K562 (cell line): ENCODE results near the gene PLK4. TPM values are rescaled to one million over a fixed set of nuclear protein-coding genes. Genes with fewer than 3 reads are reported as not detected.
A peak's percentile ranks its signal among the peaks of the same experiment; 100 is the strongest.

Experiments used
- BCLAF1 ChIP-seq, 2 experiments: fragments of 450-650 bp in 1 of 2; IDR thresholded peaks; 2 replicates each; pipeline ENCODE4 v1.6.1; 2011 to 2017; ENCODE audit warnings: low read depth in 2 of 2, antibody characterized with exemption in 1 of 2, borderline replicate concordance in 1 of 2, low read length in 1 of 2, mild to moderate bottlenecking in 1 of 2, mixed read lengths in 1 of 2; ENCODE audit not compliant: control insufficient read depth in 1 of 2
- CBX3 ChIP-seq, 2 experiments: IDR thresholded peaks; 1 replicate in 1 of 2; 2 replicates in 1 of 2; pipeline ENCODE4 v1.6.1; 2012; ENCODE audit warnings: inconsistent platforms in 2 of 2, low read length in 2 of 2, borderline replicate concordance in 1 of 2, control low read depth in 1 of 2
- MCM5 ChIP-seq: fragments of 450-650 bp; IDR thresholded peaks from 2 replicates; pipeline ENCODE4 v1.6.1; 2016; ENCODE audit warnings: low read depth
- NR0B1 ChIP-seq: fragments of 450-650 bp; IDR thresholded peaks from one replicate; pipeline ENCODE4 v1.6.1; 2018; ENCODE audit warnings: mild to moderate bottlenecking, moderate library complexity; ENCODE audit not compliant: partially characterized antibody
- SRSF7 ChIP-seq: fragments of 200-400 bp; formaldehyde crosslinking; optimal IDR thresholded peaks from 2 replicates; pipeline ENCODE3; 2017; ENCODE audit warnings: mild to moderate bottlenecking, low read depth, low read length
- TAF7 ChIP-seq: fragments of 450-650 bp; IDR thresholded peaks from 2 replicates; pipeline ENCODE4 v1.6.1; 2016; ENCODE audit warnings: missing genetic modification characterization, missing compliant biosample characterization
- ZC3H8 ChIP-seq: fragments of 450-650 bp; IDR thresholded peaks from 2 replicates; pipeline ENCODE4 v1.6.1; 2017
- ZNF217 ChIP-seq: sonication (generic); formaldehyde crosslinking; IDR thresholded peaks from 2 replicates; pipeline ENCODE4 v1.8.0; 2022; ENCODE audit warnings: mild to moderate bottlenecking, missing genetic modification reagents
- ZNF717 ChIP-seq: fragments of 250-450 bp; sonication (Bioruptor Pico); IDR thresholded peaks from 2 replicates; pipeline ENCODE4 v1.5.0; 2021
- polyA plus RNA-seq, 8 experiments: library from polyadenylated mRNA; depleted of rRNA in 4 of 8; stranded (reverse) in 5 of 8; unstranded in 3 of 8; fragments of >200 nt; fragmentation: Nextera tagmentation in 2 of 8; fragmentation: Illumina TruSeq in 1 of 8; extraction: Ambion mirVana in 2 of 8; extraction: Trizol in 1 of 8; gene quantifications; 2 replicates each; pipeline versions ENCODE4 v1.2.1 to v1.2.3, GENCODE V29; 2011 to 2014; ENCODE audit warnings: inconsistent platforms in 1 of 8, missing spikeins in 1 of 8
- total RNA-seq, 7 experiments: library from RNA; depleted of rRNA in 6 of 7; stranded (reverse); fragments of >200 nt in 6 of 7; fragmentation: Illumina TruSeq in 2 of 7; extraction: Trizol in 2 of 7; gene quantifications; 2 replicates each; pipeline versions ENCODE4 v1.2.1 to v1.2.3, GENCODE V29; 2011 to 2021; ENCODE audit warnings: low replicate concordance in 1 of 7
- TF ChIP-seq, protein P1 (sequence below): fragments of 250-450 bp; sonication (Bioruptor Pico); IDR thresholded peaks from 2 replicates; pipeline ENCODE4 v1.4.0; 2020; ENCODE audit warnings: mild to moderate bottlenecking, moderate library complexity
- TF ChIP-seq, protein P2 (sequence below): sonication (generic); formaldehyde crosslinking; IDR thresholded peaks from 2 replicates; pipeline ENCODE4 v1.8.0; 2022; ENCODE audit warnings: missing genetic modification reagents, mild to moderate bottlenecking, borderline replicate concordance
- TF ChIP-seq, protein P3 (sequence below): sonication (generic); formaldehyde crosslinking; IDR thresholded peaks from 2 replicates; pipeline ENCODE4 v1.8.0; 2022; ENCODE audit warnings: mild to moderate bottlenecking, low read depth, missing genetic modification reagents
- TF ChIP-seq, protein P4 (sequence below): IDR thresholded peaks from 2 replicates; pipeline ENCODE4 v1.6.1; 2011; ENCODE audit not compliant: insufficient read length; ENCODE audit errors: extremely low read depth

Gene PLK4
- total and polyA plus RNA-seq, 9 of the 15 experiments (the other 6 are each of a cell fraction or from before 2014, with no cell fraction given), result 16.2 to 95.3 (median 54.3) TPM

DNA sequence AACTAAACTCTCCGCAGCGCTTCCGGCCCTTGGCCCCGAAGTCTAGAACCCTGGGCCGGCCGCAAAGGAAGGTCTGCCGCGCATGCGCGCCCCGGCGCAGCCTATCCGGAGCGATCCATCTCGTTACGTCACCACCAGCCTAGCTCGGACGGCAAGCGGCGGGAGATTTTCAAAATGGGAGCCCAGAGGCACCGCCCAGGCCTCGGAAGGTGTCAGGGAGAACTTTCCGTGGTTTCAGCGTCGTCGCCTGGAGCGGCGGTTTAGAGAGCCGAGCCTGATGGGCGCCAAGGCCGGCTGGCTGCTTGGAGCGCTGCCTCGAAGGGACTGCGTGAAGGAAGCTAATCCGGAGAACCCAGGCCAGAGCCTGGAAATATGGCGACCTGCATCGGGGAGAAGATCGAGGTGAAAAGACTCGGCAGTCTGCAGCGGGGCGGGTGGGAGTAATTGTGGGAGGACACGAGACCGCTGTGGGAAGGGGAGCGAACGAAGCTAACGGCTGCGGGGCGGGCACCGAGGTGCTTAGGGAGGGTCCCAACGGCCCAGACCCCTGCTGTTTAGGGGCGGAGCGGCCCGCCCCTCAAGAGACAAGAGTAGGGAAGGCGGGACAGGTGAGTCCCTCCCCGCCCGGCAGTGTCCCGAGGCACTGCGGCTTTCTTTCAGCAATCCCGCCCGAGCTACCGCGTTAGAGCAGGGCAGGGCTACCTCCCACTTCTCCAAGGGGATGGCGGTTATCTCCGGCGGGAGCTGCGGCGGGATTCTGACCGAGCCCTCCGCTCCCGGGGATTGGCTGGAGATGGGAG, at the start of gene PLK4 (continued):
- TF ChIP-seq ZNF217 (CRISPR knock-in tag), result no peak
- no peak; a peak in 1 of 4 replicates for TF ChIP-seq BCLAF1 (IDR thresholded peaks at IDR 0.05; ENCODE audit: borderline replicate concordance in 1 of 2, control insufficient read depth in 1 of 2, low read depth in 2 of 2, low read length in 1 of 2)
- TF ChIP-seq, protein P1, sequence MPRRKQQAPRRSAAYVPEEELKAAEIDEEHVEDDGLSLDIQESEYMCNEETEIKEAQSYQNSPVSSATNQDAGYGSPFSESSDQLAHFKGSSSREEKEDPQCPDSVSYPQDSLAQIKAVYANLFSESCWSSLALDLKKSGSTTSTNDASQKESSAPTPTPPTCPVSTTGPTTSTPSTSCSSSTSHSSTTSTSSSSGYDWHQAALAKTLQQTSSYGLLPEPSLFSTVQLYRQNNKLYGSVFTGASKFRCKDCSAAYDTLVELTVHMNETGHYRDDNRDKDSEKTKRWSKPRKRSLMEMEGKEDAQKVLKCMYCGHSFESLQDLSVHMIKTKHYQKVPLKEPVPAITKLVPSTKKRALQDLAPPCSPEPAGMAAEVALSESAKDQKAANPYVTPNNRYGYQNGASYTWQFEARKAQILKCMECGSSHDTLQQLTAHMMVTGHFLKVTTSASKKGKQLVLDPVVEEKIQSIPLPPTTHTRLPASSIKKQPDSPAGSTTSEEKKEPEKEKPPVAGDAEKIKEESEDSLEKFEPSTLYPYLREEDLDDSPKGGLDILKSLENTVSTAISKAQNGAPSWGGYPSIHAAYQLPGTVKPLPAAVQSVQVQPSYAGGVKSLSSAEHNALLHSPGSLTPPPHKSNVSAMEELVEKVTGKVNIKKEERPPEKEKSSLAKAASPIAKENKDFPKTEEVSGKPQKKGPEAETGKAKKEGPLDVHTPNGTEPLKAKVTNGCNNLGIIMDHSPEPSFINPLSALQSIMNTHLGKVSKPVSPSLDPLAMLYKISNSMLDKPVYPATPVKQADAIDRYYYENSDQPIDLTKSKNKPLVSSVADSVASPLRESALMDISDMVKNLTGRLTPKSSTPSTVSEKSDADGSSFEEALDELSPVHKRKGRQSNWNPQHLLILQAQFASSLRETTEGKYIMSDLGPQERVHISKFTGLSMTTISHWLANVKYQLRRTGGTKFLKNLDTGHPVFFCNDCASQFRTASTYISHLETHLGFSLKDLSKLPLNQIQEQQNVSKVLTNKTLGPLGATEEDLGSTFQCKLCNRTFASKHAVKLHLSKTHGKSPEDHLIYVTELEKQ (CRISPR knock-in tag), result no peak
- no peak for TF ChIP-seq CBX3 (IDR thresholded peaks at IDR 0.05; ENCODE audit: borderline replicate concordance in 1 of 2, low read length in 2 of 2)
- TF ChIP-seq, protein P2, sequence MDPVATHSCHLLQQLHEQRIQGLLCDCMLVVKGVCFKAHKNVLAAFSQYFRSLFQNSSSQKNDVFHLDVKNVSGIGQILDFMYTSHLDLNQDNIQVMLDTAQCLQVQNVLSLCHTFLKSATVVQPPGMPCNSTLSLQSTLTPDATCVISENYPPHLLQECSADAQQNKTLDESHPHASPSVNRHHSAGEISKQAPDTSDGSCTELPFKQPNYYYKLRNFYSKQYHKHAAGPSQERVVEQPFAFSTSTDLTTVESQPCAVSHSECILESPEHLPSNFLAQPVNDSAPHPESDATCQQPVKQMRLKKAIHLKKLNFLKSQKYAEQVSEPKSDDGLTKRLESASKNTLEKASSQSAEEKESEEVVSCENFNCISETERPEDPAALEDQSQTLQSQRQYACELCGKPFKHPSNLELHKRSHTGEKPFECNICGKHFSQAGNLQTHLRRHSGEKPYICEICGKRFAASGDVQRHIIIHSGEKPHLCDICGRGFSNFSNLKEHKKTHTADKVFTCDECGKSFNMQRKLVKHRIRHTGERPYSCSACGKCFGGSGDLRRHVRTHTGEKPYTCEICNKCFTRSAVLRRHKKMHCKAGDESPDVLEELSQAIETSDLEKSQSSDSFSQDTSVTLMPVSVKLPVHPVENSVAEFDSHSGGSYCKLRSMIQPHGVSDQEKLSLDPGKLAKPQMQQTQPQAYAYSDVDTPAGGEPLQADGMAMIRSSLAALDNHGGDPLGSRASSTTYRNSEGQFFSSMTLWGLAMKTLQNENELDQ (CRISPR knock-in tag), result no peak
- TF ChIP-seq, protein P3, sequence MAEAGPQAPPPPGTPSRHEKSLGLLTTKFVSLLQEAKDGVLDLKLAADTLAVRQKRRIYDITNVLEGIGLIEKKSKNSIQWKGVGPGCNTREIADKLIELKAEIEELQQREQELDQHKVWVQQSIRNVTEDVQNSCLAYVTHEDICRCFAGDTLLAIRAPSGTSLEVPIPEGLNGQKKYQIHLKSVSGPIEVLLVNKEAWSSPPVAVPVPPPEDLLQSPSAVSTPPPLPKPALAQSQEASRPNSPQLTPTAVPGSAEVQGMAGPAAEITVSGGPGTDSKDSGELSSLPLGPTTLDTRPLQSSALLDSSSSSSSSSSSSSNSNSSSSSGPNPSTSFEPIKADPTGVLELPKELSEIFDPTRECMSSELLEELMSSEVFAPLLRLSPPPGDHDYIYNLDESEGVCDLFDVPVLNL (CRISPR knock-in tag), result peak; percentile 99
- TF ChIP-seq, protein P4, sequence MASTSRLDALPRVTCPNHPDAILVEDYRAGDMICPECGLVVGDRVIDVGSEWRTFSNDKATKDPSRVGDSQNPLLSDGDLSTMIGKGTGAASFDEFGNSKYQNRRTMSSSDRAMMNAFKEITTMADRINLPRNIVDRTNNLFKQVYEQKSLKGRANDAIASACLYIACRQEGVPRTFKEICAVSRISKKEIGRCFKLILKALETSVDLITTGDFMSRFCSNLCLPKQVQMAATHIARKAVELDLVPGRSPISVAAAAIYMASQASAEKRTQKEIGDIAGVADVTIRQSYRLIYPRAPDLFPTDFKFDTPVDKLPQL, result peak; percentile 40
- TF ChIP-seq MCM5, result no peak
- TF ChIP-seq ZNF717 (CRISPR knock-in tag), result no peak
- TF ChIP-seq TAF7 (tag), result peak; percentile 73
- no peak for TF ChIP-seq ZC3H8
- no peak for TF ChIP-seq SRSF7
- no peak for TF ChIP-seq NR0B1
